ENCODE data around the gene CYTL1. TPM values are rescaled to one million over a fixed set of nuclear protein-coding genes. Genes with fewer than 3 reads are reported as not detected.

Gene CYTL1
- total and polyA plus RNA-seq, 2 of the 4 experiments (the other 2 are of a cell fraction), result 1.3 to 7.4 TPM

GRCh38 chr4:4979971-4980370 is 39.3 kb downstream of the CYTL1 start:
- Histone ChIP-seq H2BK15ac (ENCODE audit: low read depth, low read length) (no peak overlapping the region), H3K18ac (ENCODE audit: low read depth, low read length) (no peak overlapping the region), H3K9me1 (ENCODE audit: insufficient read depth, low read length) (no peaks in the 10 kb centered on the region), H3K56ac (ENCODE audit: extremely low read depth, insufficient read depth, low read length) (no peak overlapping the region), H2AK9ac (replicated peaks; ENCODE audit: low read depth, low read length, poor library complexity) (no peak overlapping the region), H3K79me1 (ENCODE audit: low read depth in 1 of 2, low read length in 2 of 2) (no peaks in the 10 kb centered on the region), H3K14ac (replicated peaks; ENCODE audit: low read depth, low read length) (no peak overlapping the region), H3K4ac (ENCODE audit: low read depth, low read length) (no peak overlapping the region), H2AFZ (replicated peaks; ENCODE audit: low read length, poor library complexity) (no peak overlapping the region), H4K8ac (ENCODE audit: low read depth in 2 of 2, low read length in 2 of 2) (no peak overlapping the region), H3K4me3 (ENCODE audit: insufficient read depth, low read depth, low read length) (no peak overlapping the region), H3K9me3 (ENCODE audit: control insufficient read depth, insufficient read depth, low read length) (peaks cover 1% of the 10 kb centered on the region; the same call in 1 of the 2 replicates), H4K5ac (ENCODE audit: low read depth, low read length) (no peak overlapping the region), H3K4me2 (ENCODE audit: low read depth, low read length) (no peak overlapping the region), H3K4me1 (ENCODE audit: control insufficient read depth, insufficient read depth, low read length) (no peaks in the 10 kb centered on the region; the same call in 1 of the 2 replicates), H3K23ac (ENCODE audit: low read depth, low read length) (no peak overlapping the region), H2BK5ac (ENCODE audit: low read depth, low read length, poor library complexity, severe bottlenecking) (no peak overlapping the region), H4K20me1 (ENCODE audit: insufficient read depth, low read length) (no peaks in the 10 kb centered on the region), H3K27me3 (ENCODE audit: control insufficient read depth, insufficient read depth, low read length) (peaks cover 11% of the 10 kb centered on the region), H3K9ac (ENCODE audit: low read depth, low read length) (no peak overlapping the region), H2AK5ac (ENCODE audit: low read depth, low read length) (no peak overlapping the region), H2BK20ac (ENCODE audit: low read depth, low read length) (no peak overlapping the region), H3K27ac (ENCODE audit: insufficient read depth, low read length) (no peak overlapping the region), H4K91ac (ENCODE audit: insufficient read depth, low read depth, low read length) (no peak overlapping the region), H2BK120ac (ENCODE audit: low read depth, low read length) (no peak overlapping the region), H3K36me3 (ENCODE audit: control insufficient read depth, insufficient read depth, low read length) (no peaks in the 10 kb centered on the region)
- ChIA-PET CTCF (no interaction called here), POLR2A (ENCODE audit: unreplicated experiment) (no interaction called here)
- no peak for DNase-seq
- in situ Hi-C loops (cut with MboI; ENCODE audit: low sequenced_read_pairs) (no loop called here), intact Hi-C loops (cut with micrococcal nuclease) (no loop called here), dilution Hi-C loops (cut with HindIII; ENCODE audit: low sequenced_read_pairs, unreplicated experiment) (no loop called here)
- no CpG with 5 or more reads among the region's 4 CpGs for WGBS, 2 experiments (ENCODE audit: extremely low coverage in 2 of 2, insufficient read length in 1 of 2)
- no TSS peak for BruUV-seq (replicated peaks)
- no peak for ATAC-seq (ENCODE audit: low read depth)
- TF ChIP-seq CTCF (conservative IDR thresholded peaks at IDR 0.05; ENCODE audit: low read depth, low read length), result no peak
- no peak for TF ChIP-seq CEBPB (IDR thresholded peaks at IDR 0.05; ENCODE audit: low read depth, low read length)
- TF ChIP-seq ELK1 (IDR thresholded peaks at IDR 0.05; ENCODE audit: borderline replicate concordance, low read depth, low read length), result no peak
- TF ChIP-seq MAFK (IDR thresholded peaks at IDR 0.05; ENCODE audit: low read depth, low read length), result no peak
- no peak for TF ChIP-seq MAZ (IDR thresholded peaks at IDR 0.05; ENCODE audit: borderline replicate concordance, low read depth, low read length)
- TF ChIP-seq RAD21 (IDR thresholded peaks at IDR 0.05; ENCODE audit: low read length), result no peak
- no peak for TF ChIP-seq USF2 (IDR thresholded peaks at IDR 0.05; ENCODE audit: low read depth, low read length)
- no peak for TF ChIP-seq MXI1 (IDR thresholded peaks at IDR 0.05; ENCODE audit: borderline replicate concordance, low read depth, low read length)
- no peak for TF ChIP-seq SMC3 (IDR thresholded peaks at IDR 0.05; ENCODE audit: low read depth, low read length)
